HG03060 (cell line): ENCODE data around the gene STK38L.

Experiments
- ATAC-seq: cut with Tn5 transposase; IDR thresholded peaks from one replicate; pipeline ENCODE4 v1.9.1; 2021; ENCODE audit warnings: low read depth, moderate number of reproducible peaks; ENCODE audit not compliant: unreplicated experiment

STK38L gene

GRCh38 chr12:27304856-27305255, 60.8 kb downstream of the STK38L start:
- no peak for ATAC-seq

- no peak for ATAC-seq
These were observed 61.8 kb downstream of the STK38L start for GRCh38 chr12:27305673-27306456.

- ATAC-seq = no peak
These were observed 65.4 kb downstream of the STK38L start for GRCh38 chr12:27309293-27309994.

GRCh38 chr12:27309995-27310315, 65.9 kb downstream of the STK38L start:
- no peak for ATAC-seq

GRCh38 chr12:27316947-27317346, 72.9 kb downstream of the STK38L start:
- no peak for ATAC-seq

GRCh38 chr12:27319409-27319808, 75.3 kb downstream of the STK38L start:
- no peak for ATAC-seq

- no peak for ATAC-seq
These were observed 75.8 kb downstream of the STK38L start for GRCh38 chr12:27319848-27320247.

- ATAC-seq = no peak
These were observed 80.4 kb downstream of the STK38L start for GRCh38 chr12:27324530-27324929.

- no peak for ATAC-seq
These were observed 86.8 kb downstream of the STK38L start for GRCh38 chr12:27330846-27331245.

- ATAC-seq = no peak
These were observed 87.3 kb downstream of the STK38L start for GRCh38 chr12:27331291-27331926.

GRCh38 chr12:27331927-27332324, 87.8 kb downstream of the STK38L start:
- no peak for ATAC-seq

GRCh38 chr12:27332407-27332713, 88.3 kb downstream of the STK38L start:
- ATAC-seq = no peak

GRCh38 chr12:27332714-27333402, 88.8 kb downstream of the STK38L start, which contains the start of gene BMAL2:
BMAL2 (plus strand) TSS chr12:27332836; CDS start chr12:27333073, 237 bp downstream.
- ATAC-seq = no peak

- ATAC-seq = no peak
These were observed 89.4 kb downstream of the STK38L start for GRCh38 chr12:27333403-27334009.

- no peak for ATAC-seq
These were observed 90.1 kb downstream of the STK38L start for GRCh38 chr12:27334042-27334720.

- ATAC-seq = no peak
These were observed 90.6 kb downstream of the STK38L start for GRCh38 chr12:27334721-27335082.

GRCh38 chr12:27335364-27336281, 91.5 kb downstream of the STK38L start:
- ATAC-seq = no peak

GRCh38 chr12:27336282-27336653, 92.2 kb downstream of the STK38L start:
- ATAC-seq = no peak

- no peak for ATAC-seq
These were observed 93.3 kb downstream of the STK38L start for GRCh38 chr12:27337376-27337775.
